IMR-90 (cell line): ENCODE measurements around the gene ANKRD11. TPM values are rescaled to one million over a fixed set of nuclear protein-coding genes. Genes with fewer than 3 reads are reported as not detected.

Experiments used
- ATAC-seq: fragments of 200-7000 bp; cut with Tn5 transposase; 2 replicates; pipeline ENCODE4 v1.9.1; 2020; ENCODE audit warnings: low read depth, mild to moderate bottlenecking, moderate library complexity
- BruUV-seq: library from RNA; stranded (reverse); fragments of 400-500 nt; replicated peaks from 2 replicates; lab custom pipeline; 2021; lab: Mats Ljungman, UMichigan
- CTCF ChIA-PET: fragments of 300-600 bp; formaldehyde crosslinking; extraction: SDS; loops from one replicate; lab custom pipeline; 2021; ENCODE audit warnings: antibody characterized with exemption; lab: Yijun Ruan, JAX
- POLR2A ChIA-PET: fragments of 300-600 bp; sonication (Branson Sonifier 250); formaldehyde crosslinking; loops from one replicate; lab custom pipeline; 2022; ENCODE audit warnings: antibody characterized with exemption; ENCODE audit not compliant: unreplicated experiment; lab: Charles Lee
- DNase-seq: peaks from one replicate; pipeline ENCODE4 v3.0.0; 2013
- H2AFZ ChIP-seq: replicated peaks from 2 replicates; pipeline ENCODE3; 2013; ENCODE audit warnings: low read length, mild to moderate bottlenecking; ENCODE audit not compliant: poor library complexity
- H2AK5ac ChIP-seq: 2 replicates; pipeline ENCODE4 v1.6.1; 2013; ENCODE audit warnings: low read depth, low read length, inconsistent platforms
- H2AK9ac ChIP-seq: replicated peaks from 2 replicates; pipeline ENCODE3; 2013; ENCODE audit warnings: mild to moderate bottlenecking, low read depth, low read length, moderate library complexity; ENCODE audit not compliant: poor library complexity
- H2BK120ac ChIP-seq: 2 replicates; pipeline ENCODE4 v1.6.1; 2013; ENCODE audit warnings: low read depth, low read length, inconsistent platforms
- H2BK15ac ChIP-seq: 3 replicates; pipeline ENCODE4 v1.6.1; 2013; ENCODE audit warnings: low read depth, low read length, inconsistent platforms
- H2BK20ac ChIP-seq: 2 replicates; pipeline ENCODE4 v1.6.1; 2013; ENCODE audit warnings: low read depth, mild to moderate bottlenecking, inconsistent platforms, low read length, moderate library complexity
- H2BK5ac ChIP-seq: 2 replicates; pipeline ENCODE4 v1.6.1; 2013; ENCODE audit warnings: mild to moderate bottlenecking, low read depth, low read length, inconsistent platforms; ENCODE audit not compliant: poor library complexity, severe bottlenecking
- H3K14ac ChIP-seq: replicated peaks from 2 replicates; pipeline ENCODE4 v1.6.1; 2013; ENCODE audit warnings: low read depth, low read length, inconsistent platforms
- H3K18ac ChIP-seq: 2 replicates; pipeline ENCODE4 v1.6.1; 2013; ENCODE audit warnings: low read depth, low read length, control low read depth
- H3K23ac ChIP-seq: 2 replicates; pipeline ENCODE4 v1.6.1; 2013; ENCODE audit warnings: low read depth, low read length, inconsistent platforms
- H3K27ac ChIP-seq: 2 replicates; pipeline ENCODE4 v1.5.1; 2013; ENCODE audit warnings: mild to moderate bottlenecking, control low read depth, low read length; ENCODE audit not compliant: insufficient read depth
- H3K27me3 ChIP-seq: 2 replicates; pipeline ENCODE4 v1.6.1; 2013; ENCODE audit warnings: low read length; ENCODE audit not compliant: control insufficient read depth, insufficient read depth
- H3K36me3 ChIP-seq: 2 replicates; pipeline ENCODE4 v1.6.1; 2013; ENCODE audit warnings: low read length, mixed read lengths; ENCODE audit not compliant: control insufficient read depth, insufficient read depth
- H3K4ac ChIP-seq: 2 replicates; pipeline ENCODE4 v1.6.1; 2013; ENCODE audit warnings: low read depth, low read length, inconsistent platforms
- H3K4me1 ChIP-seq: 2 replicates; pipeline ENCODE4 v1.6.1; 2013; ENCODE audit warnings: low read length, mixed read lengths; ENCODE audit not compliant: control insufficient read depth, insufficient read depth
- H3K4me2 ChIP-seq: 2 replicates; pipeline ENCODE4 v1.6.1; 2013; ENCODE audit warnings: low read depth, mild to moderate bottlenecking, control low read depth, low read length, moderate library complexity
- H3K4me3 ChIP-seq: 2 replicates; pipeline ENCODE4 v1.5.1; 2013; ENCODE audit warnings: low read depth, mild to moderate bottlenecking, control low read depth, low read length, moderate library complexity; ENCODE audit not compliant: insufficient read depth
- H3K56ac ChIP-seq: 2 replicates; pipeline ENCODE4 v1.6.1; 2013; ENCODE audit warnings: low read length, inconsistent platforms; ENCODE audit not compliant: insufficient read depth; ENCODE audit errors: extremely low read depth
- H3K79me1 ChIP-seq, 2 experiments: 2 replicates each; pipeline ENCODE4 v1.6.1; 2013; ENCODE audit warnings: low read length in 2 of 2, inconsistent platforms in 1 of 2, low read depth in 1 of 2
- H3K9ac ChIP-seq: 2 replicates; pipeline ENCODE4 v1.6.1; 2013; ENCODE audit warnings: low read depth, low read length, control low read depth
- H3K9me1 ChIP-seq: 2 replicates; pipeline ENCODE4 v1.6.1; 2013; ENCODE audit warnings: low read length, inconsistent platforms; ENCODE audit not compliant: insufficient read depth
- H3K9me3 ChIP-seq: 2 replicates; pipeline ENCODE4 v1.6.1; 2013; ENCODE audit warnings: low read length; ENCODE audit not compliant: control insufficient read depth, insufficient read depth
- H4K20me1 ChIP-seq: 2 replicates; pipeline ENCODE4 v1.6.1; 2013; ENCODE audit warnings: low read length, inconsistent platforms; ENCODE audit not compliant: insufficient read depth
- H4K5ac ChIP-seq: 2 replicates; pipeline ENCODE4 v1.6.1; 2013; ENCODE audit warnings: mild to moderate bottlenecking, low read depth, low read length, control low read depth
- H4K8ac ChIP-seq, 2 experiments: 2 replicates each; pipeline ENCODE4 v1.6.1; 2013; ENCODE audit warnings: low read depth in 2 of 2, low read length in 2 of 2, control low read depth in 1 of 2, inconsistent platforms in 1 of 2
- H4K91ac ChIP-seq: 2 replicates; pipeline ENCODE4 v1.6.1; 2013; ENCODE audit warnings: low read depth, low read length, inconsistent platforms; ENCODE audit not compliant: insufficient read depth
- BHLHE40 ChIP-seq: fragments of 150-350 bp; IDR thresholded peaks from 2 replicates; pipeline ENCODE4 v1.6.1; 2016; ENCODE audit warnings: mild to moderate bottlenecking, low read depth, low read length
- CEBPB ChIP-seq: IDR thresholded peaks from 2 replicates; pipeline ENCODE4 v1.6.1; 2012; ENCODE audit warnings: low read depth, low read length, improper control_type of control experiment
- CHD1 ChIP-seq: IDR thresholded peaks from 2 replicates; pipeline ENCODE4 v1.6.1; 2012; ENCODE audit warnings: low read depth, low read length, improper control_type of control experiment
- FOS ChIP-seq: fragments of 150-350 bp; IDR thresholded peaks from 2 replicates; pipeline ENCODE4 v1.6.1; 2016; ENCODE audit warnings: low read depth, low read length
- MAFK ChIP-seq: IDR thresholded peaks from 2 replicates; pipeline ENCODE4 v1.6.1; 2012; ENCODE audit warnings: low read depth, low read length, improper control_type of control experiment
- MAZ ChIP-seq: IDR thresholded peaks from 2 replicates; pipeline ENCODE4 v1.6.1; 2012; ENCODE audit warnings: low read depth, mild to moderate bottlenecking, low read length, improper control_type of control experiment, moderate library complexity, borderline replicate concordance
- NFE2L2 ChIP-seq: fragments of 150-350 bp; IDR thresholded peaks from 2 replicates; pipeline ENCODE4 v1.6.1; 2016; ENCODE audit warnings: low read depth, mild to moderate bottlenecking, low read length
- POLR2A ChIP-seq: IDR thresholded peaks from 2 replicates; pipeline ENCODE4 v1.6.1; 2012; ENCODE audit warnings: mild to moderate bottlenecking, low read depth, low read length
- RAD21 ChIP-seq: IDR thresholded peaks from 2 replicates; pipeline ENCODE4 v1.6.1; 2012; ENCODE audit warnings: low read length, improper control_type of control experiment
- RCOR1 ChIP-seq: IDR thresholded peaks from 2 replicates; pipeline ENCODE4 v1.6.1; 2012; ENCODE audit warnings: mild to moderate bottlenecking, low read length, improper control_type of control experiment; ENCODE audit not compliant: insufficient replicate concordance
- RFX5 ChIP-seq: IDR thresholded peaks from 2 replicates; pipeline ENCODE4 v1.8.0; 2012; ENCODE audit warnings: low read depth, mild to moderate bottlenecking, low read length, moderate library complexity
- SMC3 ChIP-seq: fragments of 150-350 bp; IDR thresholded peaks from 2 replicates; pipeline ENCODE4 v1.6.1; 2016; ENCODE audit warnings: low read depth, mild to moderate bottlenecking, antibody characterized with exemption, low read length, moderate library complexity
- WGBS, 2 experiments: methylation state at CpG; one replicate each; pipeline versions ENCODE4 v1.1.5 to v1.1.7; 2013; ENCODE audit warnings: missing lambda C conversion rate in 2 of 2; ENCODE audit not compliant: insufficient read length in 1 of 2; ENCODE audit errors: extremely low coverage in 2 of 2; 5-methylcytosine and 5-hydroxymethylcytosine counted together
- dilution Hi-C: fragments of 300-500 bp; cut with HindIII; formaldehyde crosslinking; loops from one replicate; pipeline ENCODE4 v1.14.3; 2018; ENCODE audit warnings: low sequenced_read_pairs; ENCODE audit not compliant: unreplicated experiment
- in situ Hi-C: fragments of 300-500 bp; cut with MboI; formaldehyde crosslinking; loops from 3 replicates; pipeline ENCODE4 v1.14.3; 2019; ENCODE audit warnings: low sequenced_read_pairs, inconsistent platforms, mixed read lengths
- intact Hi-C: fragments of 100-400 bp; cut with micrococcal nuclease; formaldehyde crosslinking; loops from 2 replicates; pipeline ENCODE4 v1.10.0; 2022
- polyA plus RNA-seq, 3 experiments: library from polyadenylated mRNA; depleted of rRNA; stranded (reverse); fragments of >200 nt; gene quantifications; 2 replicates each; pipeline ENCODE4 v1.2.3, GENCODE V29; 2012; ENCODE audit warnings: low replicate concordance in 1 of 3
- total RNA-seq: library from RNA; depleted of rRNA; stranded (reverse); fragments of >200 nt; gene quantifications from 2 replicates; pipeline ENCODE4 v1.2.3, GENCODE V29; 2012
- TF ChIP-seq, protein P1 (sequence below): fragments of 150-350 bp; IDR thresholded peaks from 2 replicates; pipeline ENCODE4 v1.6.1; 2017; ENCODE audit warnings: mild to moderate bottlenecking, antibody characterized with exemption, low read length, low read depth
- TF ChIP-seq, protein P2 (sequence below): fragments of 150-350 bp; IDR thresholded peaks from 2 replicates; pipeline ENCODE4 v1.6.1; 2016; ENCODE audit warnings: low read depth, mild to moderate bottlenecking, low read length, moderate library complexity, borderline replicate concordance
- TF ChIP-seq, protein P3 (sequence below): conservative IDR thresholded peaks from 2 replicates; pipeline ENCODE4 v1.5.1; 2012; ENCODE audit warnings: mild to moderate bottlenecking, low read depth, low read length, improper control_type of control experiment

Gene ANKRD11
- total and polyA plus RNA-seq, 2 of the 4 experiments (the other 2 are of a cell fraction) = 46.8 to 71.9 TPM

DNA sequence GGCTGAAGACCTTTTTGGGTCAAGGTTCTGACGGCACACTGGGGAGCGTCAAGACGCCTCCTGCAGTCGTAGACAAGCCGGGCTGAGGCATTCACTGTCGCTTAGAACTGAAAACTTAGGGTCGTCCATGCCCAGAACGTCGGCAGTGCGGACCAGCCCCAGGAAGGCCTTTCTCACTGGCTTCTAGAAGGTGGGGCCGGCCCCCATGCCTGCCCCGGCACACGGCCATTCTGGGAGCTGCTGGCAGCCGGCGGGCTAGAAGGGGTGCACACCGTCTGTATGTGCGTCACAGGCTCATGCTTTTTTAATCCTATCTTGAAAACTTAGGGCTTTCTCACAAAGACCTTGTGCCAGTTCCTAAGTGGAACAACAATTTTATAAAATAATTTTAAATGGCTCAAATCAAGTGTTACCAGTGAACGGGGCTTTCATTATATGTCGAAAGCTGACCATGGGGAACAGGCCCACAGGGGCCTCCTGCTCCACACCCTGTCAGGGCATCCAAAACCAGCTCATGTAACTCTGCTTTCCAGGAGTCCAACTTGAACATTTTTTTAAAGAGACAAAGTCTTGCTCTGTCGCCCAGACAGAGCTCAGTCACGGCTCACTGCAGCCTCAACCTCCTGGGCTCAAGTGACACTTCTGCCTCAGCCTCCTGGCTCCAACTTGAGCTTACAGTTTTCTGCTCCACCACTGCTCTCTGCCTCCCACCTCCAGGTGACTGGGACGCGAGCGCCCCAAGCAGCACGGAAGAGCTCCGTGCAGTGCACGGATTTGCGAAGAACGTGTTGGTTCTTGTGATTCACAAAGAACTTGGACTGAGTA, 111.2 kb downstream of the ANKRD11 start:
- H2BK20ac ChIP-seq = no peak overlapping the region
- H2AK5ac ChIP-seq = no peak overlapping the region
- no TSS peak for BruUV-seq
- no peak overlapping the region for H3K23ac ChIP-seq
- DNase-seq = no peak
- H4K20me1 ChIP-seq = peaks cover 100% of the 10 kb centered on the region
- no peak overlapping the region for H3K56ac ChIP-seq
- no peak overlapping the region for H4K5ac ChIP-seq
- no peak overlapping the region for H2BK120ac ChIP-seq
- H4K91ac ChIP-seq = no peak overlapping the region
- H3K27me3 ChIP-seq = no peaks in the 10 kb centered on the region
- no peak overlapping the region for H2BK5ac ChIP-seq
- H3K27ac ChIP-seq = no peak overlapping the region
- H4K8ac ChIP-seq = no peak overlapping the region
- peaks cover 42% of the 10 kb centered on the region for H3K9me1 ChIP-seq
- no peak overlapping the region for H2AK9ac ChIP-seq
- no peaks in the 10 kb centered on the region for H3K36me3 ChIP-seq
- dilution Hi-C loops (no loop called here), in situ Hi-C loops (no loop called here), intact Hi-C loops (no loop called here)
- H3K79me1 ChIP-seq = peaks cover 6 to 96% of the 10 kb centered on the region in 2 experiments; a peak in 3 of 4 replicates
- no peak overlapping the region for H2BK15ac ChIP-seq
- 87% methylated on average over 19 of the region's 29 CpGs; no CpG with 5 or more reads in 1 of the 2 experiments for WGBS, 2 experiments
- no peak overlapping the region for H2AFZ ChIP-seq
- no peak for ATAC-seq
- ChIA-PET CTCF (no interaction called here), POLR2A (no interaction called here)
- peaks cover 21% of the 10 kb centered on the region for H3K4me1 ChIP-seq
- no peak overlapping the region for H3K4ac ChIP-seq
- H3K4me3 ChIP-seq = no peak overlapping the region
- H3K4me2 ChIP-seq = no peak overlapping the region
- H3K18ac ChIP-seq = no peak overlapping the region
- H3K9me3 ChIP-seq = no peaks in the 10 kb centered on the region
- no peak overlapping the region for H3K14ac ChIP-seq
- H3K9ac ChIP-seq = no peak overlapping the region
- no peak for TF ChIP-seq RAD21
- TF ChIP-seq, protein P1, sequence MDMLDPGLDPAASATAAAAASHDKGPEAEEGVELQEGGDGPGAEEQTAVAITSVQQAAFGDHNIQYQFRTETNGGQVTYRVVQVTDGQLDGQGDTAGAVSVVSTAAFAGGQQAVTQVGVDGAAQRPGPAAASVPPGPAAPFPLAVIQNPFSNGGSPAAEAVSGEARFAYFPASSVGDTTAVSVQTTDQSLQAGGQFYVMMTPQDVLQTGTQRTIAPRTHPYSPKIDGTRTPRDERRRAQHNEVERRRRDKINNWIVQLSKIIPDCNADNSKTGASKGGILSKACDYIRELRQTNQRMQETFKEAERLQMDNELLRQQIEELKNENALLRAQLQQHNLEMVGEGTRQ = no peak
- no peak for TF ChIP-seq MAZ
- no peak for TF ChIP-seq POLR2A
- TF ChIP-seq RCOR1 = no peak
- TF ChIP-seq BHLHE40 = no peak
- TF ChIP-seq MAFK = no peak
- TF ChIP-seq, protein P2, sequence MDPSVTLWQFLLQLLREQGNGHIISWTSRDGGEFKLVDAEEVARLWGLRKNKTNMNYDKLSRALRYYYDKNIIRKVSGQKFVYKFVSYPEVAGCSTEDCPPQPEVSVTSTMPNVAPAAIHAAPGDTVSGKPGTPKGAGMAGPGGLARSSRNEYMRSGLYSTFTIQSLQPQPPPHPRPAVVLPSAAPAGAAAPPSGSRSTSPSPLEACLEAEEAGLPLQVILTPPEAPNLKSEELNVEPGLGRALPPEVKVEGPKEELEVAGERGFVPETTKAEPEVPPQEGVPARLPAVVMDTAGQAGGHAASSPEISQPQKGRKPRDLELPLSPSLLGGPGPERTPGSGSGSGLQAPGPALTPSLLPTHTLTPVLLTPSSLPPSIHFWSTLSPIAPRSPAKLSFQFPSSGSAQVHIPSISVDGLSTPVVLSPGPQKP = no peak
- TF ChIP-seq CHD1 = no peak
- no peak for TF ChIP-seq NFE2L2
- TF ChIP-seq, protein P3, sequence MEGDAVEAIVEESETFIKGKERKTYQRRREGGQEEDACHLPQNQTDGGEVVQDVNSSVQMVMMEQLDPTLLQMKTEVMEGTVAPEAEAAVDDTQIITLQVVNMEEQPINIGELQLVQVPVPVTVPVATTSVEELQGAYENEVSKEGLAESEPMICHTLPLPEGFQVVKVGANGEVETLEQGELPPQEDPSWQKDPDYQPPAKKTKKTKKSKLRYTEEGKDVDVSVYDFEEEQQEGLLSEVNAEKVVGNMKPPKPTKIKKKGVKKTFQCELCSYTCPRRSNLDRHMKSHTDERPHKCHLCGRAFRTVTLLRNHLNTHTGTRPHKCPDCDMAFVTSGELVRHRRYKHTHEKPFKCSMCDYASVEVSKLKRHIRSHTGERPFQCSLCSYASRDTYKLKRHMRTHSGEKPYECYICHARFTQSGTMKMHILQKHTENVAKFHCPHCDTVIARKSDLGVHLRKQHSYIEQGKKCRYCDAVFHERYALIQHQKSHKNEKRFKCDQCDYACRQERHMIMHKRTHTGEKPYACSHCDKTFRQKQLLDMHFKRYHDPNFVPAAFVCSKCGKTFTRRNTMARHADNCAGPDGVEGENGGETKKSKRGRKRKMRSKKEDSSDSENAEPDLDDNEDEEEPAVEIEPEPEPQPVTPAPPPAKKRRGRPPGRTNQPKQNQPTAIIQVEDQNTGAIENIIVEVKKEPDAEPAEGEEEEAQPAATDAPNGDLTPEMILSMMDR = no peak
- TF ChIP-seq RFX5 = no peak
- no peak for TF ChIP-seq FOS
- TF ChIP-seq SMC3 = no peak
- TF ChIP-seq CEBPB = no peak
